HCT116 (cell line): ENCODE results near the gene CHRNA4. TPM values are rescaled to one million over a fixed set of nuclear protein-coding genes. Genes with fewer than 3 reads are reported as not detected.

Experiments
- ATAC-seq: fragments of 200-7000 bp; cut with Tn5 transposase; 2 replicates; pipeline ENCODE4 v1.9.1; 2020; ENCODE audit warnings: mild to moderate bottlenecking, moderate library complexity
- BruUV-seq: library from RNA; stranded (reverse); fragments of 400-500 nt; replicated peaks from 2 replicates; lab custom pipeline; 2021; lab: Mats Ljungman, UMichigan
- CTCF ChIA-PET: fragments of 300-600 bp; sonication (Branson Sonifier 250); formaldehyde crosslinking; loops from one replicate; lab custom pipeline; 2021; ENCODE audit warnings: antibody characterized with exemption; lab: Charles Lee
- POLR2A ChIA-PET: fragments of 300-600, 350-600 bp; sonication (Branson Sonifier 250); formaldehyde crosslinking; loops from one replicate; lab custom pipeline; 2021; ENCODE audit warnings: antibody characterized with exemption; lab: Charles Lee
- RAD21 ChIA-PET, 2 experiments: fragments of 300-600 bp; sonication (Branson Sonifier 250); formaldehyde crosslinking; loops; one replicate each; lab custom pipeline; 2023; ENCODE audit warnings: low total read pairs in 2 of 2; ENCODE audit not compliant: uncharacterized antibody in 2 of 2, unreplicated experiment in 2 of 2, low non-redundant PET in 1 of 2; lab: Charles Lee
- DNase-seq: peaks from one replicate; pipeline ENCODE4 v3.0.0-alpha.2; 2010; ENCODE audit warnings: low read depth, low spot score
- H2AFZ ChIP-seq: fragments of 200-600 bp; shearing (Covaris generic), sonication (generic); 2 replicates; pipeline ENCODE4 v1.6.1; 2017; ENCODE audit warnings: low read depth, mixed run types, mixed read lengths, antibody characterized with exemption, low read length; ENCODE audit not compliant: poor library complexity, severe bottlenecking
- H3K27ac ChIP-seq: 2 replicates; pipeline ENCODE4 v1.5.1; 2012; ENCODE audit warnings: low read depth, low read length
- H3K27me3 ChIP-seq: fragments of 200-600 bp; sonication (generic); 2 replicates; pipeline ENCODE4 v1.6.1; 2016; ENCODE audit warnings: mixed run types, low read length, mixed read lengths; ENCODE audit not compliant: insufficient read depth
- H3K36me3 ChIP-seq, 2 experiments: fragments of 200-500 bp in 1 of 2; fragments of 200-600 bp in 1 of 2; sonication (Bioruptor generic) in 1 of 2; sonication (generic) in 1 of 2; 2 replicates each; pipeline versions ENCODE4 v1.5.1 to v1.6.1; 2014 to 2016; ENCODE audit warnings: low read length in 2 of 2, inconsistent platforms in 1 of 2, mixed read lengths in 1 of 2, mixed run types in 1 of 2; ENCODE audit not compliant: insufficient read depth in 2 of 2, control insufficient read depth in 1 of 2
- H3K4me1 ChIP-seq, 2 experiments: fragments of 200-600 bp in 1 of 2; sonication (generic) in 1 of 2; 2 replicates each; pipeline versions ENCODE4 v1.5.1 to v1.6.1; 2012 to 2017; ENCODE audit warnings: low read length in 2 of 2, inconsistent platforms in 1 of 2, mild to moderate bottlenecking in 1 of 2, mixed read lengths in 1 of 2, mixed run types in 1 of 2, moderate library complexity in 1 of 2; ENCODE audit not compliant: insufficient read depth in 2 of 2, control insufficient read depth in 1 of 2
- H3K4me2 ChIP-seq: fragments of 200-600 bp; sonication (generic); 2 replicates; pipeline ENCODE4 v1.6.1; 2017; ENCODE audit warnings: mixed run types, low read length, mixed read lengths
- H3K4me3 ChIP-seq, 2 experiments: fragments of 200-600 bp in 1 of 2; sonication (generic) in 1 of 2; replicated peaks in 1 of 2; 2 replicates each; pipeline ENCODE4 v1.5.1; 2011 to 2016; ENCODE audit warnings: low read length in 2 of 2, control low read depth in 1 of 2, low read depth in 1 of 2, mild to moderate bottlenecking in 1 of 2, mixed read lengths in 1 of 2, mixed run types in 1 of 2
- H3K79me2 ChIP-seq: fragments of 200-600 bp; sonication (generic); 2 replicates; pipeline ENCODE4 v1.6.1; 2017; ENCODE audit warnings: mild to moderate bottlenecking, mixed run types, low read length, moderate library complexity, mixed read lengths; ENCODE audit not compliant: insufficient read depth
- H3K9ac ChIP-seq: fragments of 200-600 bp; sonication (generic); 2 replicates; pipeline ENCODE4 v1.6.1; 2016; ENCODE audit warnings: low read length, mixed read lengths
- H3K9me2 ChIP-seq: fragments of 200-600 bp; sonication (generic), shearing (Covaris generic); 2 replicates; pipeline ENCODE4 v1.6.1; 2017; ENCODE audit warnings: mixed run types, mild to moderate bottlenecking, moderate library complexity; ENCODE audit not compliant: insufficient read depth
- H3K9me3 ChIP-seq, 2 experiments: fragments of 200-500 bp in 1 of 2; fragments of 200-600 bp in 1 of 2; sonication (Bioruptor generic) in 1 of 2; sonication (generic) in 1 of 2; 2 replicates each; pipeline ENCODE4 v1.6.1; 2014 to 2017; ENCODE audit warnings: low read length in 2 of 2, mixed read lengths in 2 of 2, inconsistent platforms in 1 of 2, low read depth in 1 of 2, mild to moderate bottlenecking in 1 of 2, mixed run types in 1 of 2, moderate library complexity in 1 of 2; ENCODE audit not compliant: control insufficient read depth in 1 of 2, insufficient read depth in 1 of 2
- H4K20me1 ChIP-seq: fragments of 200-600 bp; sonication (generic), shearing (Covaris generic); 2 replicates; pipeline ENCODE4 v1.6.1; 2017; ENCODE audit warnings: mixed run types, mild to moderate bottlenecking, moderate library complexity; ENCODE audit not compliant: insufficient read depth
- CEBPB ChIP-seq: IDR thresholded peaks from 2 replicates; pipeline ENCODE4 v1.6.1; 2012; ENCODE audit warnings: low read depth
- ELF1 ChIP-seq: IDR thresholded peaks from 2 replicates; pipeline ENCODE4 v1.6.1; 2012; ENCODE audit warnings: low read depth, borderline replicate concordance
- EZH2 ChIP-seq: fragments of 200-600 bp; sonication (generic); IDR thresholded peaks from 2 replicates; pipeline ENCODE4 v1.6.1; 2017; ENCODE audit warnings: antibody characterized with exemption, mixed run types
- EZH2phosphoT487 ChIP-seq: fragments of 200-600 bp; IDR thresholded peaks from 2 replicates; pipeline ENCODE4 v1.6.1; 2018; ENCODE audit warnings: antibody characterized with exemption, borderline replicate concordance
- FOSL1 ChIP-seq: IDR thresholded peaks from 2 replicates; pipeline ENCODE4 v1.6.1; 2012; ENCODE audit warnings: low read depth
- MAX ChIP-seq: IDR thresholded peaks from 2 replicates; pipeline ENCODE4 v1.6.1; 2012
- POLR2A ChIP-seq: IDR thresholded peaks from 2 replicates; pipeline ENCODE4 v1.7.0; 2011; ENCODE audit warnings: borderline replicate concordance; ENCODE audit not compliant: insufficient read depth, insufficient read length; ENCODE audit errors: extremely low read depth
- POLR2AphosphoS5 ChIP-seq: IDR thresholded peaks from 2 replicates; pipeline ENCODE4 v1.6.1; 2011; ENCODE audit warnings: mild to moderate bottlenecking, low read depth, low read length, moderate library complexity
- RAD21 ChIP-seq: IDR thresholded peaks from 2 replicates; pipeline ENCODE4 v1.6.1; 2012; ENCODE audit warnings: low read depth, mild to moderate bottlenecking
- SIN3A ChIP-seq: IDR thresholded peaks from 2 replicates; pipeline ENCODE4 v1.6.1; 2012; ENCODE audit warnings: low read depth
- SRF ChIP-seq: IDR thresholded peaks from 2 replicates; pipeline ENCODE4 v1.6.1; 2012; ENCODE audit warnings: low read depth
- TCF7L2 ChIP-seq: IDR thresholded peaks from 2 replicates; pipeline ENCODE4 v1.7.0; 2011; ENCODE audit warnings: borderline replicate concordance, inconsistent platforms; ENCODE audit not compliant: insufficient read depth, insufficient read length; ENCODE audit errors: extremely low read depth
- YY1 ChIP-seq: IDR thresholded peaks from 2 replicates; pipeline ENCODE4 v1.6.1; 2011; ENCODE audit warnings: low read length, low read depth, moderate library complexity, mild to moderate bottlenecking; ENCODE audit not compliant: insufficient replicate concordance; ENCODE audit errors: extremely low read depth
- ZFX ChIP-seq: fragments of 450-650 bp; IDR thresholded peaks from 2 replicates; pipeline ENCODE4 v1.6.1; 2017
- intact Hi-C: fragments of 100-400 bp; cut with micrococcal nuclease; formaldehyde crosslinking; loops from 2 replicates; pipeline ENCODE4 v1.10.0; 2022
- total RNA-seq: library from RNA; stranded (reverse); gene quantifications from one replicate; pipeline ENCODE4 v1.2.1, GENCODE V29; 2021; ENCODE audit not compliant: unreplicated experiment
- TF ChIP-seq, protein P1 (sequence below): IDR thresholded peaks from 2 replicates; pipeline ENCODE4 v1.6.1; 2011; ENCODE audit warnings: mild to moderate bottlenecking, low read length, moderate library complexity; ENCODE audit not compliant: insufficient replicate concordance; ENCODE audit errors: extremely low read depth

Gene CHRNA4
- total RNA-seq, 1 experiment from 2014 or later, result not detected

GRCh38 chr20:63344616-63345327 is 16.4 kb downstream of the CHRNA4 start:
- H4K20me1 ChIP-seq, result no peaks in the 10 kb centered on the region
- no peaks in the 10 kb centered on the region for H3K9me3 ChIP-seq
- no TSS peak for BruUV-seq
- H3K4me2 ChIP-seq, result no peak overlapping the region
- ChIA-PET POLR2A (no interaction called here), CTCF (no interaction called here)
- H3K36me3 ChIP-seq, result no peaks in the 10 kb centered on the region
- no peak for ATAC-seq
- no peaks in the 10 kb centered on the region for H3K79me2 ChIP-seq
- TF ChIP-seq POLR2AphosphoS5 (no peak), CEBPB (no peak), TCF7L2 (no peak), SIN3A (no peak)
- TF ChIP-seq, all 23 proteins: peak for 0
- peaks cover 8% of the 10 kb centered on the region; the same call in 1 of the 2 replicates for H3K27me3 ChIP-seq
- intact Hi-C loops, result no loop called here
- no peak overlapping the region for H3K4me3 ChIP-seq
- no peak overlapping the region for H2AFZ ChIP-seq
- H3K9me2 ChIP-seq, result no peaks in the 10 kb centered on the region
- H3K4me1 ChIP-seq, result no peaks in the 10 kb centered on the region
- no peak overlapping the region for H3K9ac ChIP-seq
- RAD21 ChIA-PET, result no interaction called here
- DNase-seq, result no peak
- H3K27ac ChIP-seq, result no peak overlapping the region

GRCh38 chr20:63343460-63344445 is 17.4 kb downstream of the CHRNA4 start:
- H3K79me2 ChIP-seq, result no peaks in the 10 kb centered on the region
- ChIA-PET RAD21 (no interaction called here), CTCF (no interaction called here), POLR2A (no interaction called here)
- H3K4me2 ChIP-seq, result no peak overlapping the region
- H3K27ac ChIP-seq, result no peak overlapping the region
- no peak overlapping the region for H2AFZ ChIP-seq
- H4K20me1 ChIP-seq, result no peaks in the 10 kb centered on the region
- intact Hi-C loops, result no loop called here
- no peaks in the 10 kb centered on the region for H3K4me1 ChIP-seq
- DNase-seq, result no peak
- no peak overlapping the region for H3K4me3 ChIP-seq
- no peaks in the 10 kb centered on the region for H3K9me2 ChIP-seq
- no peak for ATAC-seq
- H3K27me3 ChIP-seq, result peaks cover 8% of the 10 kb centered on the region; the same call in 1 of the 2 replicates
- no peak overlapping the region for H3K9ac ChIP-seq
- BruUV-seq, result no TSS peak
- no peaks in the 10 kb centered on the region for H3K36me3 ChIP-seq
- no peaks in the 10 kb centered on the region for H3K9me3 ChIP-seq
- TF ChIP-seq POLR2A (no peak), SIN3A (no peak), EZH2 (no peak), MAX (no peak), POLR2AphosphoS5 (no peak), FOSL1 (no peak), SRF (no peak), RAD21 (no peak), ELF1 (no peak), TCF7L2 (no peak), CEBPB (no peak), YY1 (no peak), EZH2phosphoT487 (no peak), ZFX (no peak)
- TF ChIP-seq, protein P1, sequence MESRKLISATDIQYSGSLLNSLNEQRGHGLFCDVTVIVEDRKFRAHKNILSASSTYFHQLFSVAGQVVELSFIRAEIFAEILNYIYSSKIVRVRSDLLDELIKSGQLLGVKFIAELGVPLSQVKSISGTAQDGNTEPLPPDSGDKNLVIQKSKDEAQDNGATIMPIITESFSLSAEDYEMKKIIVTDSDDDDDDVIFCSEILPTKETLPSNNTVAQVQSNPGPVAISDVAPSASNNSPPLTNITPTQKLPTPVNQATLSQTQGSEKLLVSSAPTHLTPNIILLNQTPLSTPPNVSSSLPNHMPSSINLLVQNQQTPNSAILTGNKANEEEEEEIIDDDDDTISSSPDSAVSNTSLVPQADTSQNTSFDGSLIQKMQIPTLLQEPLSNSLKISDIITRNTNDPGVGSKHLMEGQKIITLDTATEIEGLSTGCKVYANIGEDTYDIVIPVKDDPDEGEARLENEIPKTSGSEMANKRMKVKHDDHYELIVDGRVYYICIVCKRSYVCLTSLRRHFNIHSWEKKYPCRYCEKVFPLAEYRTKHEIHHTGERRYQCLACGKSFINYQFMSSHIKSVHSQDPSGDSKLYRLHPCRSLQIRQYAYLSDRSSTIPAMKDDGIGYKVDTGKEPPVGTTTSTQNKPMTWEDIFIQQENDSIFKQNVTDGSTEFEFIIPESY, result no peak
